Esophagus squamous epithelium (tissue), 5 donors: ENCODE measurements around the gene IMMP2L. TPM values are rescaled to one million over a fixed set of nuclear protein-coding genes. Genes with fewer than 3 reads are reported as not detected.

Source experiments
- DNase-seq: peaks from one replicate; lab custom pipeline; 2025; lab: John Stamatoyannopoulos, UW
- H3K27ac ChIP-seq, 4 donors: fragments of 200-600 bp; sonication (generic); one replicate each; pipeline ENCODE4 v1.5.1; 2016 to 2019; ENCODE audit warnings: mild to moderate bottlenecking in 1 of 4
- H3K27me3 ChIP-seq, 4 donors: fragments of 200-600 bp; sonication (generic); 1 replicate in 3 of 4; 2 replicates in 1 of 4; pipeline versions ENCODE4 v1.5.1 to v1.6.0; 2017 to 2021; ENCODE audit warnings: antibody characterized with exemption in 1 of 4
- H3K36me3 ChIP-seq, 3 donors: fragments of 200-600 bp; sonication (generic); one replicate each; pipeline ENCODE4 v1.5.1; 2016 to 2019
- H3K4me1 ChIP-seq, 3 donors: fragments of 200-600 bp; sonication (generic); one replicate each; pipeline ENCODE4 v1.5.1; 2017 to 2019
- H3K4me3 ChIP-seq, 4 donors: fragments of 200-600 bp; sonication (generic); 1 replicate in 3 of 4; 2 replicates in 1 of 4; pipeline ENCODE4 v1.5.1; 2016 to 2019; ENCODE audit warnings: mild to moderate bottlenecking in 2 of 4, moderate library complexity in 1 of 4
- H3K9me3 ChIP-seq, 3 donors: fragments of 200-600 bp; sonication (generic); one replicate each; pipeline ENCODE4 v1.5.1; 2016 to 2019
- POLR2A ChIP-seq, 4 donors: fragments of 450-650 bp; IDR thresholded peaks; one replicate each; pipeline ENCODE4 v1.6.1; 2017; ENCODE audit warnings: antibody characterized with exemption in 4 of 4, mild to moderate bottlenecking in 4 of 4, moderate library complexity in 3 of 4
- WGBS, 2 donors: methylation state at CpG; one replicate each; pipeline ENCODE4 v1.1.5; 2018; 5-methylcytosine and 5-hydroxymethylcytosine counted together
- intact Hi-C: fragments of 100-400 bp; cut with DNase I; formaldehyde crosslinking; loops from one replicate; pipeline ENCODE4 v1.15.0; 2022
- total RNA-seq, 4 donors: library from RNA; depleted of rRNA; stranded (reverse); fragments of >200 nt; gene quantifications; one replicate each; pipeline ENCODE4 v1.1.0, GENCODE V29; 2016
- TF ChIP-seq, protein P1 (sequence below), 6 experiments: fragments of 450-650 bp in 4 of 6; fragments of 200-600 bp in 2 of 6; sonication (generic) in 2 of 6; IDR thresholded peaks; one replicate each; pipeline ENCODE4 v1.5.1; 2016 to 2019; ENCODE audit warnings: antibody characterized with exemption in 6 of 6, mild to moderate bottlenecking in 4 of 6, moderate library complexity in 4 of 6
- donor health status: DM: yes; HTN: yes; CAD: no.

IMMP2L gene
- total RNA-seq, 4 donors from 2014 or later = 1.6 to 21.7 (median 5.4) TPM

GRCh38 chr7:111535142-111535870 is 27.0 kb downstream of the IMMP2L start:
- intact Hi-C loops = no loop called here
- no peak for DNase-seq
- Histone ChIP-seq H3K9me3 (no peaks in the 10 kb centered on the region), H3K4me1 (peaks cover 0 to 5% (median 0%) of the 10 kb centered on the region in 3 donors), H3K4me3 (no peak overlapping the region), H3K36me3 (no peaks in the 10 kb centered on the region), H3K27ac (no peak overlapping the region), H3K27me3 (no peaks in the 10 kb centered on the region)
- TF ChIP-seq, protein P1, sequence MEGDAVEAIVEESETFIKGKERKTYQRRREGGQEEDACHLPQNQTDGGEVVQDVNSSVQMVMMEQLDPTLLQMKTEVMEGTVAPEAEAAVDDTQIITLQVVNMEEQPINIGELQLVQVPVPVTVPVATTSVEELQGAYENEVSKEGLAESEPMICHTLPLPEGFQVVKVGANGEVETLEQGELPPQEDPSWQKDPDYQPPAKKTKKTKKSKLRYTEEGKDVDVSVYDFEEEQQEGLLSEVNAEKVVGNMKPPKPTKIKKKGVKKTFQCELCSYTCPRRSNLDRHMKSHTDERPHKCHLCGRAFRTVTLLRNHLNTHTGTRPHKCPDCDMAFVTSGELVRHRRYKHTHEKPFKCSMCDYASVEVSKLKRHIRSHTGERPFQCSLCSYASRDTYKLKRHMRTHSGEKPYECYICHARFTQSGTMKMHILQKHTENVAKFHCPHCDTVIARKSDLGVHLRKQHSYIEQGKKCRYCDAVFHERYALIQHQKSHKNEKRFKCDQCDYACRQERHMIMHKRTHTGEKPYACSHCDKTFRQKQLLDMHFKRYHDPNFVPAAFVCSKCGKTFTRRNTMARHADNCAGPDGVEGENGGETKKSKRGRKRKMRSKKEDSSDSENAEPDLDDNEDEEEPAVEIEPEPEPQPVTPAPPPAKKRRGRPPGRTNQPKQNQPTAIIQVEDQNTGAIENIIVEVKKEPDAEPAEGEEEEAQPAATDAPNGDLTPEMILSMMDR (IDR thresholded peaks at IDR 0.05) = no peak
- no peak for TF ChIP-seq POLR2A (IDR thresholded peaks at IDR 0.05)
- WGBS, 2 donors = 78 to 89% methylated on average over 3 of the region's 3 CpGs

DNA sequence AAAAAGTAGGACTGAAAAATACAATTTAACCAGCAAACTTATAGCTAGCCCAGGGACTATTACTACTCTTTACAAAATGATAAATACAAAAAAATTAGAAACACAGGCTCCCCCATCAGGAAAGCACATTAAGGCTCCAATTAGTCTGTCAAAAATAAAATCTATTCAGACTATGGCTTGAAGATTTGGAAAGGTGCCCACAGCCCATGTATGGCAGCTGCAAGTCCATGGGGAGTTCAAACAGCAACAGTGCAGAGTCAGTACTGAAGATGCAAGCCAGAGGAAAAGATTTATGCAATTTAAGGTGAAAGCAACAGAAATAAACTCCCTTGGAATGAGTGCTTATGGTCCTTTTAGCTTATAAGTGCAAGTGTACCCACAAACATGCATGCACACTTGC is 29.7 kb downstream of the IMMP2L start:
- no peak for DNase-seq
- intact Hi-C loops = no loop called here

DNA sequence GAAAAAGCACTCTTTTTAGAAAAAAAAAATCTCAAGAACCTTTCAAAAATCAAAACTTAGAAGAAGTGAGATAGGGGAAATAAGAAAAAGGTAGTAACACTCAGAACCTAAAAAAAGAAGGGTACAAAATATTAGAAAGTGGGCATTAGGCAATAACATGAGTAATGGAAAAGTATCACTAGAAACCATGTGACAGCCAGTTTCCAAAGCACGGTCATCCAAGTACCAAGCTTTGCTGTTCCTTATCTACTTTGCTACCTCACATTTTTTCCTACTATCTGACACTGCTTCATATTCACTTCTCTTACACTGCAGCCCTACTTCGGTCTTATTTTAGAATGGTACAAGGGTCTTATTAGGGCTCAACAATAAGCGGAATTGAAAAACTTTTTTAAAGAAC is 30.3 kb downstream of the IMMP2L start:
- TF ChIP-seq, protein P1 (IDR thresholded peaks at IDR 0.05) = no peak
- TF ChIP-seq POLR2A (IDR thresholded peaks at IDR 0.05) = no peak
- Histone ChIP-seq H3K27ac (no peak overlapping the region), H3K27me3 (no peaks in the 10 kb centered on the region), H3K4me3 (no peak overlapping the region), H3K36me3 (no peaks in the 10 kb centered on the region), H3K4me1 (peaks cover 0 to 12% (median 0%) of the 10 kb centered on the region in 3 donors), H3K9me3 (no peaks in the 10 kb centered on the region)
- WGBS, 2 donors = 87% methylated on average over 3 of the region's 3 CpGs
- intact Hi-C loops = no loop called here
- no peak for DNase-seq

More for the DNA sequence above, 29.7 kb downstream of the IMMP2L start:
- Histone ChIP-seq H3K4me3 (no peak overlapping the region), H3K27me3 (no peaks in the 10 kb centered on the region), H3K9me3 (no peaks in the 10 kb centered on the region), H3K27ac (no peak overlapping the region), H3K36me3 (no peaks in the 10 kb centered on the region), H3K4me1 (peaks cover 0 to 12% (median 0%) of the 10 kb centered on the region in 3 donors)
- TF ChIP-seq, protein P1 (IDR thresholded peaks at IDR 0.05) = no peak
- no peak for TF ChIP-seq POLR2A (IDR thresholded peaks at IDR 0.05)

DNA sequence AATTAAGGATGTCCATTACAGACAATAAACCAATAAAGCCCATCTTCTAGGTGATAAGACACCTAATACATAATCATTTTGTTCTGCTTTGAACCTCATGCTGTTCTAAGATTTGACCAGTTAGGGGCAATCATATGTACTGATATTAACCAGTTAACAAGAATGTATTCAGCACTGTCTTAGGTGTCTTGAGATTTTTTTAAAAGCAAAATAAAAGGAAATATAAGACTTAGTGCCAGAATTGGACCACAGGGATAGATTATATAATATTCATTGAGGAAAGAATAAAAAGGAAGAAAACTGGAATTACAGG is 32.0 kb downstream of the IMMP2L start:
- DNase-seq = no peak
- Histone ChIP-seq H3K4me3 (no peak overlapping the region), H3K27ac (no peak overlapping the region), H3K9me3 (no peaks in the 10 kb centered on the region), H3K27me3 (no peaks in the 10 kb centered on the region), H3K4me1 (peaks cover 0 to 12% (median 0%) of the 10 kb centered on the region in 3 donors), H3K36me3 (no peaks in the 10 kb centered on the region)
- intact Hi-C loops = no loop called here
- TF ChIP-seq, protein P1 (IDR thresholded peaks at IDR 0.05) = no peak
- TF ChIP-seq POLR2A (IDR thresholded peaks at IDR 0.05) = no peak

DNA sequence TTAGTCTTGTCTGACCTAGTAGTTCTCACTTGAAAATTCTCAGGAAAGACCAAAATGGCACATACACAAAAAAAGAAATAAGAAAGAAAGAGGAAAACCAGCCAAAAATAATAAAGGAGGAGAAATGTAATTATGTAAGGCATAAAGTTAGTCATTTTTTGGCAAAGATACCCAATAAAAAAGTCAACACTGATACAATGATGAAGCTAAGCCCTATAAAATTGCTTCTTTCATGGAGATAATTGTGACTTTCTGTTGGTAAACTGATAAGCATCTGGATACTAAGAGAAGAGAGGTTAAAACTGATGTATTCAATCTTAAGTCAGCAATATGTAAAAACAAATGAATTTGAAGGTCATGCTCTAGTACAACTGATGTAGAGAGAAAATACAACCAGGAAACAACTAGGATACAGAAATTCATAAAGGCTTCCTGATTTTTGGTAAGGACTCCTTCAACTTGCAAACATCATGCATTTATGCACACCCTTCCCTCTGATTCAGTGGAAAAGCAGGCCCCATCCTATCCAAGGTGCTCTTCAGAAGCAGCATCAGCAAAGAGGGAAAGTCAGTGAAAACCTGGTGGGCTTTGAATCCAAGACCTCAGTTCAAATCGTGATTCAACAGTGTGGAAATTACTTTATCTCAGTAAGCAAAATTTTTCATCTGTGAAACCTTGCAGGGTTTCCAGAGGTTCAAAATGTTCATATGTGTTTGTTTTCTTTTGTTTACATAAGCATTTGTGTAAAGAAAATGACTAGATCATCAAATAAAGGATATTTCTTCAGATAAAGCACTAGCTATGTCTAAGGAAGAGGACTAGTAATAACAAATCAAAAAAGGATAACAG is 32.6 kb downstream of the IMMP2L start:
- H3K9me3 ChIP-seq = no peaks in the 10 kb centered on the region
- TF ChIP-seq, protein P1 (IDR thresholded peaks at IDR 0.05) = no peak
- TF ChIP-seq POLR2A (IDR thresholded peaks at IDR 0.05) = no peak
- H3K36me3 ChIP-seq = no peaks in the 10 kb centered on the region
- no peaks in the 10 kb centered on the region for H3K27me3 ChIP-seq
- DNase-seq = no peak
- H3K4me1 ChIP-seq = peaks cover 0 to 12% (median 0%) of the 10 kb centered on the region in 3 donors
- 12 to 74% methylated on average over 1 of the region's 1 CpG for WGBS, 2 donors
- H3K27ac ChIP-seq = no peak overlapping the region
- no peak overlapping the region for H3K4me3 ChIP-seq
- intact Hi-C loops = no loop called here
